ENCODE measurements around the gene IL12RB1. TPM values are rescaled to one million over a fixed set of nuclear protein-coding genes. Genes with fewer than 3 reads are reported as not detected.

IL12RB1 gene
- total and polyA plus RNA-seq, 2 of the 13 experiments (the other 11 are each of a cell fraction or from before 2014, with no cell fraction given): 0.03 to 0.04 TPM

DNA sequence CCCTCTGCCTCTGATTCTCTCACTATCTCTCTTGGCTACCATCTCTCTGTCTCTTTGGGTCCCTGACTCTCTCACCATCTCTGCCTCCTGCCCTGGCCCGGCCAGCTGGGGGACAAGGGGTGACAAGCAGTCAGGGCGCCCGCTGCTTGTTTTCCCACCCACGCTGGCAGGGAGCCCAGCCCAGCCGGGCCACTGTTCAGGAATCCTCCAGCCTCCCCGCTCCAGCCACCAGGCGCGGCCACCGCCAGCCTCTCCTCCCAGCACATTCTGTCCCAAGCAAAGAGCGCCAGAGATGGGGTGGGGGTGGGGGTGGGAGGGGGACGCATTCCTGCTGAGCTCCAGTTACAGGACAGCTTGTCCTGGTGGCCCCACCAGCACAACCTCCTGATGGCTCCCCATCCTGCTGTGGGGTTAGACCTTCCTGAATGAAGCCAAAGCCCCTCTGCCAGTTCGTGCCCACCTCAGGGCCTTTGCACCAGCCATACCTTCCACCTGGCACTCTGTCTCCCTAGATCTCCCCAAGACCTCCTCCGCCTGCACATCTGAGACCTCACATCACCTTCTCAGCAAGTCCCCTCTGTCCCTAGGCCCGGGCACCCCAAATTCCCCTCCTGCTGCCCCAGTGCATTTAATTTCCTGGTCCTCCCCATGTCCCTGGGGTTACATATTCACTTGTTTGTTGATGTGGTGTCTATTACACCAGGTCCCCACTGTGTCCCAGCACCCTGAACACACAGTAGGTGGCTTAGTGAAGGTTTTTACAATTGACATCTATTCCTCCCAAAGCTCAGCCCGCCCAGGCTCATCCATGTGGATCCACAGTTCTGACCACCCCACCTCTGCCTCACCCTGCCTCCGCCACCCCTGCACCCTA, 66.3 kb downstream of the IL12RB1 start:
- peak overlapping the region; percentile 88 for H3K4me2 ChIP-seq (ENCODE audit: low read depth, low read length)
- WGBS (ENCODE audit: low lambda C conversion rate): 14% methylated on average over 13 of the region's 16 CpGs
- peak; percentile 51 for DNase-seq (ENCODE audit: low spot score)
- no peak for TF ChIP-seq NFE2L1 (CRISPR knock-in tag; IDR thresholded peaks at IDR 0.05; ENCODE audit: borderline replicate concordance)
- TF ChIP-seq RARA (CRISPR knock-in tag; IDR thresholded peaks at IDR 0.05): 0 out of 2 replicates have a peak, but pooled peaks have one; percentile 13
- peak; percentile 69; the same call in 1 of the 2 replicates for TF ChIP-seq HNRNPL (IDR thresholded peaks at IDR 0.05; ENCODE audit: low read depth, low read length)
- TF ChIP-seq, protein P1, sequence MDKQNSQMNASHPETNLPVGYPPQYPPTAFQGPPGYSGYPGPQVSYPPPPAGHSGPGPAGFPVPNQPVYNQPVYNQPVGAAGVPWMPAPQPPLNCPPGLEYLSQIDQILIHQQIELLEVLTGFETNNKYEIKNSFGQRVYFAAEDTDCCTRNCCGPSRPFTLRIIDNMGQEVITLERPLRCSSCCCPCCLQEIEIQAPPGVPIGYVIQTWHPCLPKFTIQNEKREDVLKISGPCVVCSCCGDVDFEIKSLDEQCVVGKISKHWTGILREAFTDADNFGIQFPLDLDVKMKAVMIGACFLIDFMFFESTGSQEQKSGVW (CRISPR knock-in tag; IDR thresholded peaks at IDR 0.05; ENCODE audit: borderline replicate concordance): no peak
- no peak for TF ChIP-seq ZNF660 (CRISPR knock-in tag; IDR thresholded peaks at IDR 0.05; ENCODE audit: borderline replicate concordance, low read depth)
- TF ChIP-seq ZNF501 (CRISPR knock-in tag; IDR thresholded peaks at IDR 0.05): 0 out of 2 replicates have a peak, but pooled peaks have one; percentile 1
- TF ChIP-seq LCORL (IDR thresholded peaks at IDR 0.05): no peak
- 0 out of 2 replicates have a peak, but pooled peaks have one; percentile 45 for TF ChIP-seq LCORL (CRISPR knock-in tag; IDR thresholded peaks at IDR 0.05)
- no peak for TF ChIP-seq IRF2 (CRISPR knock-in tag; IDR thresholded peaks at IDR 0.05)
- 0 out of 2 replicates have a peak, but pooled peaks have one; percentile 35 for TF ChIP-seq ZMYM2 (CRISPR knock-in tag; IDR thresholded peaks at IDR 0.05)
- no peak for TF ChIP-seq ARID2 (CRISPR knock-in tag; IDR thresholded peaks at IDR 0.05; ENCODE audit: borderline replicate concordance)
- no peak for TF ChIP-seq SUZ12 (IDR thresholded peaks at IDR 0.05; ENCODE audit: low read depth, low read length)
- TF ChIP-seq, protein P2, sequence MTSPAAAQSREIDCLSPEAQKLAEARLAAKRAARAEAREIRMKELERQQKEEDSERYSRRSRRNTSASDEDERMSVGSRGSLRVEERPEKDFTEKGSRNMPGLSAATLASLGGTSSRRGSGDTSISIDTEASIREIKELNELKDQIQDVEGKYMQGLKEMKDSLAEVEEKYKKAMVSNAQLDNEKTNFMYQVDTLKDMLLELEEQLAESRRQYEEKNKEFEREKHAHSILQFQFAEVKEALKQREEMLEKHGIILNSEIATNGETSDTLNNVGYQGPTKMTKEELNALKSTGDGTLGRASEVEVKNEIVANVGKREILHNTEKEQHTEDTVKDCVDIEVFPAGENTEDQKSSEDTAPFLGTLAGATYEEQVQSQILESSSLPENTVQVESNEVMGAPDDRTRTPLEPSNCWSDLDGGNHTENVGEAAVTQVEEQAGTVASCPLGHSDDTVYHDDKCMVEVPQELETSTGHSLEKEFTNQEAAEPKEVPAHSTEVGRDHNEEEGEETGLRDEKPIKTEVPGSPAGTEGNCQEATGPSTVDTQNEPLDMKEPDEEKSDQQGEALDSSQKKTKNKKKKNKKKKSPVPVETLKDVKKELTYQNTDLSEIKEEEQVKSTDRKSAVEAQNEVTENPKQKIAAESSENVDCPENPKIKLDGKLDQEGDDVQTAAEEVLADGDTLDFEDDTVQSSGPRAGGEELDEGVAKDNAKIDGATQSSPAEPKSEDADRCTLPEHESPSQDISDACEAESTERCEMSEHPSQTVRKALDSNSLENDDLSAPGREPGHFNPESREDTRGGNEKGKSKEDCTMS (CRISPR knock-in tag; conservative IDR thresholded peaks at IDR 0.05): no peak
- no peak for TF ChIP-seq HES4 (CRISPR knock-in tag; IDR thresholded peaks at IDR 0.05; ENCODE audit: borderline replicate concordance)
- peak; percentile 71 for TF ChIP-seq BCL6 (CRISPR knock-in tag; IDR thresholded peaks at IDR 0.05)
- 0 out of 2 replicates have a peak, but pooled peaks have one; percentile 39 for TF ChIP-seq SP5 (CRISPR knock-in tag; IDR thresholded peaks at IDR 0.05; ENCODE audit: borderline replicate concordance, low read depth)
- no peak for TF ChIP-seq ATAD3A (CRISPR knock-in tag; IDR thresholded peaks at IDR 0.05)
- TF ChIP-seq SAP130 (CRISPR knock-in tag; IDR thresholded peaks at IDR 0.05; ENCODE audit: low read depth): peak; percentile 34; the same call in 1 of the 2 replicates
- TF ChIP-seq NR2F6 (IDR thresholded peaks at IDR 0.05): no peak
- TF ChIP-seq NR2F6 (CRISPR knock-in tag; IDR thresholded peaks at IDR 0.05): peak; percentile 9; the same call in 1 of the 2 replicates
- peak; percentile 48; the same call in 1 of the 2 replicates for TF ChIP-seq ZSCAN25 (CRISPR knock-in tag; IDR thresholded peaks at IDR 0.05)

More for the DNA sequence above, 66.3 kb downstream of the IL12RB1 start:
- no peaks in the 10 kb centered on the region for H4K20me1 ChIP-seq (ENCODE audit: insufficient read depth, low read length)
- ChIA-PET CTCF (ENCODE audit: low intra/inter-chr PET ratio, low total read pairs) (no interaction called here), POLR2A (interaction anchor here (1.0 to 2.1 kb wide), 2 partner anchors 7 to 9 kb away, joined by 4 to 10 read pairs; no protein-coding TSS in a partner anchor)
- no peaks in the 10 kb centered on the region for H3K36me3 ChIP-seq (replicated peaks in 1 of 2; ENCODE audit: control insufficient read depth in 1 of 2, insufficient read depth in 2 of 2, low read length in 2 of 2)
- H3K27ac ChIP-seq (ENCODE audit: extremely low read length, insufficient read depth, low read length): no peak overlapping the region
- intact Hi-C loops (cut with micrococcal nuclease; ENCODE audit: unreplicated experiment): no loop called here
- ATAC-seq: peak; percentile 66
- no peaks in the 10 kb centered on the region for H3K27me3 ChIP-seq (ENCODE audit: control insufficient read depth in 1 of 2, insufficient read depth in 2 of 2, low read length in 2 of 2)
- no peak for FAIRE-seq
- in situ Hi-C loops (cut with HindIII; ENCODE audit: extremely low pct_ligation_motif_present, low pct_unique_long_range_greater_than_20kb): no loop called here
- H3K79me2 ChIP-seq (ENCODE audit: insufficient read depth, low read length): no peaks in the 10 kb centered on the region
- H3K9ac ChIP-seq (ENCODE audit: insufficient read depth, low read depth, low read length): 0 out of 2 replicates have a peak overlapping the region, but pooled peaks have one; percentile 29
- no peaks in the 10 kb centered on the region for H3K9me3 ChIP-seq (ENCODE audit: low read length)
- peak overlapping the region; percentile 81 for H2AFZ ChIP-seq (ENCODE audit: low read length)
- no TSS peak for BruUV-seq (replicated peaks)
- peak overlapping the region in 1 of 3 experiments; percentile 62; a peak in 1 of 6 replicates for H3K4me3 ChIP-seq (replicated peaks in 1 of 3; ENCODE audit: insufficient read depth in 1 of 3, low read depth in 2 of 3, low read length in 3 of 3)
- H3K4me1 ChIP-seq (ENCODE audit: insufficient read depth, low read length): peaks cover 62% of the 10 kb centered on the region
